Measurements from ENCODE around the gene ZNF74.
"Not testable (repeated sequence)": the region's sequence is repeated elsewhere in the genome, so short reads cannot be mapped to it uniquely, and the experiment has no call there.

Gene ZNF74

GRCh38 chr22:20393705-20394476 is at the start of gene ZNF74:
TSS of gene ZNF74 (plus strand) at chr22:20394151. CDS start at chr22:20394629, 478 bp downstream.
- peak; percentile 51 to 77 (median 63) for DNase-seq

GRCh38 chr22:20346553-20346952 is 47.4 kb upstream of the ZNF74 start:
- not testable (repeated sequence) for DNase-seq

- not testable (repeated sequence) for DNase-seq
Observed at GRCh38 chr22:20352536-20352935, 41.4 kb upstream of the ZNF74 start.

GRCh38 chr22:20354238-20354975 is 39.5 kb upstream of the ZNF74 start:
- DNase-seq: no peak

- not testable (repeated sequence) for DNase-seq
Observed at GRCh38 chr22:20355939-20356636, 37.9 kb upstream of the ZNF74 start.

GRCh38 chr22:20356906-20357305 is 37.0 kb upstream of the ZNF74 start:
- not testable (repeated sequence) for DNase-seq

- DNase-seq: not testable (repeated sequence)
Observed at GRCh38 chr22:20357967-20358366, 36.0 kb upstream of the ZNF74 start.

GRCh38 chr22:20358503-20359239 is 35.3 kb upstream of the ZNF74 start:
- not testable (repeated sequence) for DNase-seq

- not testable (repeated sequence) for DNase-seq
Observed at GRCh38 chr22:20360261-20360660, 33.7 kb upstream of the ZNF74 start.

GRCh38 chr22:20360866-20361751 is 32.8 kb upstream of the ZNF74 start:
- DNase-seq: not testable (repeated sequence)

- DNase-seq: not testable (repeated sequence)
Observed at GRCh38 chr22:20361752-20362229, 32.2 kb upstream of the ZNF74 start.

- DNase-seq: not testable (repeated sequence)
Observed at GRCh38 chr22:20362403-20362802, 31.5 kb upstream of the ZNF74 start.

- not testable (repeated sequence) for DNase-seq
Observed at GRCh38 chr22:20364335-20365260, 29.4 kb upstream of the ZNF74 start.

- DNase-seq: not testable (repeated sequence)
Observed at GRCh38 chr22:20366841-20367240, 27.1 kb upstream of the ZNF74 start.

GRCh38 chr22:20368875-20369274 is 25.1 kb upstream of the ZNF74 start:
- DNase-seq: not testable (repeated sequence)

- DNase-seq: not testable (repeated sequence)
Observed at GRCh38 chr22:20371687-20372086, 22.3 kb upstream of the ZNF74 start.

- not testable (repeated sequence) for DNase-seq
Observed at GRCh38 chr22:20372406-20372854, 21.5 kb upstream of the ZNF74 start.

- DNase-seq: not testable (repeated sequence)
Observed at GRCh38 chr22:20373195-20373706, 20.7 kb upstream of the ZNF74 start.

- not testable (repeated sequence) for DNase-seq
Observed at GRCh38 chr22:20374130-20374529, 19.8 kb upstream of the ZNF74 start.

- not testable (repeated sequence) for DNase-seq
Observed at GRCh38 chr22:20376281-20376680, 17.7 kb upstream of the ZNF74 start.
